Left lung (tissue), 10 donors: Measurements from ENCODE around the gene LLPH. TPM values are rescaled to one million over a fixed set of nuclear protein-coding genes. Genes with fewer than 3 reads are reported as not detected.

Experiments used
- ATAC-seq: fragments of 200-7000 bp; cut with Tn5 transposase; one replicate; pipeline ENCODE4 v1.9.1; 2020; ENCODE audit warnings: moderate library complexity
- DNase-seq, 4 donors: peaks; one replicate each; pipeline ENCODE4 v3.0.0-alpha.2; 2013 to 2020
- H3K27ac ChIP-seq, 2 donors: fragments of 200-600 bp; sonication (generic) in 1 of 2; one replicate each; pipeline versions ENCODE4 v1.5.0 to v1.8.0; 2020 to 2021
- H3K27me3 ChIP-seq, 2 donors: fragments of 200-600 bp; sonication (generic) in 1 of 2; one replicate each; pipeline versions ENCODE4 v1.5.0 to v1.8.0; 2020 to 2021
- H3K36me3 ChIP-seq, 2 donors: fragments of 200-600 bp; sonication (generic) in 1 of 2; one replicate each; pipeline versions ENCODE4 v1.5.0 to v1.8.0; 2020 to 2021
- H3K4me1 ChIP-seq, 2 donors: fragments of 200-600 bp; one replicate each; pipeline ENCODE4 v1.8.0; 2021
- H3K4me3 ChIP-seq, 2 donors: fragments of 200-600 bp; sonication (generic) in 1 of 2; one replicate each; pipeline versions ENCODE4 v1.5.0 to v1.8.0; 2020 to 2021; ENCODE audit warnings: mild to moderate bottlenecking in 1 of 2
- H3K9me3 ChIP-seq, 2 donors: fragments of 200-600 bp; sonication (generic) in 1 of 2; one replicate each; pipeline versions ENCODE4 v1.5.0 to v1.8.0; 2020 to 2021
- intact Hi-C, 2 donors: fragments of 100-400 bp; cut with DNase I; formaldehyde crosslinking; loops; one replicate each; pipeline versions ENCODE4 v1.11.2 to v1.14.2; 2022
- polyA plus RNA-seq, 6 donors: library from polyadenylated mRNA; unstranded; fragments of 120-200 nt; gene quantifications; one replicate each; pipeline ENCODE4 v1.2.1, GENCODE V29; 2013; ENCODE audit not compliant: insufficient read length in 6 of 6
- total RNA-seq, 2 donors: library from RNA; stranded (reverse); fragmentation: NEBNext Ultra II Directional; extraction: Animal tissue kit (Norgen Biotek cat#: 25700); gene quantifications; one replicate each; pipeline ENCODE4 v1.2.1, GENCODE V29; 2021
- TF ChIP-seq, protein P1 (sequence below), 2 donors: fragments of 200-600 bp; sonication (generic) in 1 of 2; IDR thresholded peaks; one replicate each; pipeline versions ENCODE4 v1.5.0 to v1.8.0; 2021; ENCODE audit warnings: antibody characterized with exemption in 2 of 2
- donor health status: DM: no; HTN: yes; CAD: no.
- donor health status: DM: no; HTN: no; CAD: no.

The LLPH gene
- total and polyA plus RNA-seq, 8 donors: 16.8 to 26.5 (median 23.5) TPM

- H3K4me1 ChIP-seq: no peaks in the 10 kb centered on the region
- no peaks in the 10 kb centered on the region for H3K9me3 ChIP-seq
- no peak overlapping the region for H3K4me3 ChIP-seq
- DNase-seq: no peak
- H3K36me3 ChIP-seq: peaks cover 0 to 49% of the 10 kb centered on the region in 2 donors
- H3K27ac ChIP-seq: no peak overlapping the region
- ATAC-seq: no peak
- H3K27me3 ChIP-seq: no peaks in the 10 kb centered on the region
- intact Hi-C loops: no loop called here
- TF ChIP-seq, protein P1, sequence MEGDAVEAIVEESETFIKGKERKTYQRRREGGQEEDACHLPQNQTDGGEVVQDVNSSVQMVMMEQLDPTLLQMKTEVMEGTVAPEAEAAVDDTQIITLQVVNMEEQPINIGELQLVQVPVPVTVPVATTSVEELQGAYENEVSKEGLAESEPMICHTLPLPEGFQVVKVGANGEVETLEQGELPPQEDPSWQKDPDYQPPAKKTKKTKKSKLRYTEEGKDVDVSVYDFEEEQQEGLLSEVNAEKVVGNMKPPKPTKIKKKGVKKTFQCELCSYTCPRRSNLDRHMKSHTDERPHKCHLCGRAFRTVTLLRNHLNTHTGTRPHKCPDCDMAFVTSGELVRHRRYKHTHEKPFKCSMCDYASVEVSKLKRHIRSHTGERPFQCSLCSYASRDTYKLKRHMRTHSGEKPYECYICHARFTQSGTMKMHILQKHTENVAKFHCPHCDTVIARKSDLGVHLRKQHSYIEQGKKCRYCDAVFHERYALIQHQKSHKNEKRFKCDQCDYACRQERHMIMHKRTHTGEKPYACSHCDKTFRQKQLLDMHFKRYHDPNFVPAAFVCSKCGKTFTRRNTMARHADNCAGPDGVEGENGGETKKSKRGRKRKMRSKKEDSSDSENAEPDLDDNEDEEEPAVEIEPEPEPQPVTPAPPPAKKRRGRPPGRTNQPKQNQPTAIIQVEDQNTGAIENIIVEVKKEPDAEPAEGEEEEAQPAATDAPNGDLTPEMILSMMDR (IDR thresholded peaks at IDR 0.05): no peak
Observed at GRCh38 chr12:66119870-66120241, 10.7 kb downstream of the LLPH start.

DNA sequence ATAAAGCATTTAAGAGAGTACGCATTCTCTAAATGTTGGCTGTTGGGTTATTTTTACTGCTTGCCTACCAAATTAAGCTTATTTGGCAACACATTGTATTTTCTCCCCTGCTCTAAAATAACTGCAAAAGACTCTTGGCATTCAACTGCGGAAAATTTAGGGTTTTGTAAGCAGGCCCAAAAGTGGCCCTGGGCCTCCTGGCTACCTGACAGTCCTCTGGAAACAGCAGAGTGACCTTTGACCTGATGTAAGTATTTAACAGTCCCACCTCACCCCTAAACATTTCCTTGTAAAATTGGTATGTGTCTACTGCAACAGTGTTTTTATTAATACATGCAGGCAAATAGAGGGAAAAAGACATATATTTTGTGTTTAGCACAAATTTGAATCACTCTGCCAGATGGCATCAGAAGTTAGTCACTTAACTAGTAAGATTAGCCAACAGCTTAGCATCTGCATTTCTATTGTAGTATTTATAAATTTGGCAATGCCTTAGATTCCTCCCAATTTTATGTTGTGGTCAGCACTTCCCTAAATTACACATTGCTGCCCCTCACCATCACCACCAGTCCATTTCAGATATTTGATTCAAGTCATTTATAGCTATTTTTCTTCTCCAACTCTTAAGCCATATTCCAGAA, 11.2 kb downstream of the LLPH start:
- H3K27me3 ChIP-seq: no peaks in the 10 kb centered on the region
- ATAC-seq (no peak), DNase-seq (no peak)
- no peaks in the 10 kb centered on the region for H3K9me3 ChIP-seq
- H3K27ac ChIP-seq: no peak overlapping the region
- TF ChIP-seq, protein P1 (IDR thresholded peaks at IDR 0.05): no peak
- H3K36me3 ChIP-seq: peaks cover 0 to 44% of the 10 kb centered on the region in 2 donors
- H3K4me3 ChIP-seq: no peak overlapping the region
- no peaks in the 10 kb centered on the region for H3K4me1 ChIP-seq
- intact Hi-C loops: no loop called here

DNA sequence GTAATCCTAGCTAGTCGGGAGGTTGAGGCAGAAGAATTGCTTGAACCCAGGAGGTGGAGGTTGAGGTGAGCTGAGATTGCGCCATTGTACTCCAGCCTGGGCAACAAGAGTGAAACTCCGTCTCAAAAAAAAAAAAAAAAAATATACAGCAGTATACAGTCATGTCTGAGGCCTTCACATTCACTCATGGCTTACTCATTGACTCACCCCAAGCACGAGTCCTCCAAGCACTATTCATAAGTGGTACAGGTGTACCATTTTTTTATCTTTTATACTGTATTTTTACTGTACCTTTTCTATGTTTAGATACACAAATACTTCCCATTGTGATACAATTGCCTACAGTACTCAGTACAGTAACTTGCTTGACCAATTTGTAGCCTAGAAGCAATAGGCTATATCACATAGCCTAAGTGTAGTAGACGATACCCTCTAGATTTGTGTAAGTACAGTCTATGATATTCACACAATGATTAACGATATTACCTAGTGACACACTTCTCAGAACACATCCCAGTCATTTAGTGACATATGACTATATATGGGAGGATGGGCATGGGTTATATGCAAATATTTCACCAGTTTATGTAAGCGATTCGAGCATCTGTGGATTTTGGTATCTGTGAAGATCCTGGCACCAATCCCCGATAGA, 12.2 kb downstream of the LLPH start:
- H3K4me1 ChIP-seq: no peaks in the 10 kb centered on the region
- TF ChIP-seq, protein P1 (IDR thresholded peaks at IDR 0.05): no peak
- H3K27ac ChIP-seq: no peak overlapping the region
- DNase-seq: no peak
- no peak for ATAC-seq
- intact Hi-C loops: no loop called here
- peaks cover 0 to 34% of the 10 kb centered on the region in 2 donors for H3K36me3 ChIP-seq
- H3K9me3 ChIP-seq: no peaks in the 10 kb centered on the region
- H3K27me3 ChIP-seq: no peaks in the 10 kb centered on the region
- no peak overlapping the region for H3K4me3 ChIP-seq

DNA sequence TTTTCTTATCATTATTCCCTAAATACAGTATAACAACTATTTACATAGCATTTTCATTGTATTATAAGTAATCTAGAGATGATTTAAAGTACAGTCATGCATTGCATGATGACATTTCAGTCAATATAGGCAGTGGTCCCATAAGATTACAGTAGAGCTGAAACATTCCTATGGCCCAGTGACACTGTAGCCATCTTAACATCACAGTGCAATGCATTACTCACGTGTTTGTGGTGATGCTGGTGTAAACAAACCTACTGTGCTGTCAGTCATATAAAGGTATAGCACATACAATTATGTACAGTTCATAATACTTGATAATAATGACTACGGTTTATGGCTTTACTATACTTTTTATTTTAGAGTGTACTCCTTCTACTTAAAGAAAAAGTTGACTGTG, 13.3 kb downstream of the LLPH start:
- ATAC-seq (no peak), DNase-seq (no peak)
- Histone ChIP-seq H3K4me1 (no peaks in the 10 kb centered on the region), H3K9me3 (no peaks in the 10 kb centered on the region), H3K4me3 (no peak overlapping the region), H3K27me3 (no peaks in the 10 kb centered on the region), H3K27ac (no peak overlapping the region), H3K36me3 (peaks cover 0 to 23% of the 10 kb centered on the region in 2 donors)
- intact Hi-C loops: no loop called here
- TF ChIP-seq, protein P1 (IDR thresholded peaks at IDR 0.05): no peak

DNA sequence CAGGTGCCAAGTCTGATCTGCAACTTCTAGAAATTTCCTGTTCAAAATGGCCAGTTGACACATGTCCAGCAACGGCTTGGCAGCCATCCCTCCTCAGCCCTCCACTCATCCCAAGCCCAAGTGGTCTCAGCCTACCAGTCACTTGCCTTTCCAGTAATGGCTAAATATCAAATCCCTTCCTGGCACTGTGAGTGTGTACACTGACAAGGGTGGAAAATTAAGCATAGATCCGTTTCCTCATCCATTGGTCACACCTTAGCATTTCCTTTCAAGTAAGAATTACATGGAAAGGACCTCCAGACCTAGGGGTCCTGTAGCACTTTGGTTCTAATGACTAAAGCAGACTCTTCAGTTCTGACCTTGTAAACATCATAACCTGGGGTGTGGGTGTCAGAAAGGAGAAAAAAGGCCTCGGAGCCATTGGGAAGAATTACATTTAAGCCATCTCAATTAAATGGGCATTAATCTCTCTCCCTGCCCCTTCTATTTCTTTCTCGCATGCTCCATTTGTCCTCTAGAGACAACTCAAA, 15.4 kb downstream of the LLPH start:
- H3K4me3 ChIP-seq: no peak overlapping the region
- H3K27ac ChIP-seq: no peak overlapping the region
- TF ChIP-seq, protein P1 (IDR thresholded peaks at IDR 0.05): no peak
- no peaks in the 10 kb centered on the region for H3K27me3 ChIP-seq
- no peaks in the 10 kb centered on the region for H3K4me1 ChIP-seq
- intact Hi-C loops: no loop called here
- no peaks in the 10 kb centered on the region for H3K9me3 ChIP-seq
- DNase-seq: no peak
- H3K36me3 ChIP-seq: peaks cover 0 to 5% of the 10 kb centered on the region in 2 donors
- ATAC-seq: no peak
